Activated naive CD4-positive, alpha-beta T cell treated with anti-CD3 and anti-CD28 coated beads, Interleukin-2, amount 10 ng/mL, durations not matched to agents 7 days and 5 days (primary cell): ENCODE data around the gene DRGX.

Experiments
- CTCF ChIA-PET: fragments of 350-600 bp; sonication (Branson Sonifier 250); formaldehyde crosslinking; loops from one replicate; lab custom pipeline; 2021; ENCODE audit warnings: antibody characterized with exemption; lab: Charles Lee
- DNase-seq: peaks from one replicate; pipeline ENCODE4 v3.0.0-alpha.2; 2020
- H3K27ac Mint-ChIP-seq: one replicate; pipeline ENCODE4 v1.8.0; 2021; ENCODE audit warnings: mild to moderate bottlenecking, moderate library complexity, mixed read lengths
- H3K27me3 Mint-ChIP-seq: one replicate; pipeline ENCODE4 v1.8.0; 2021; ENCODE audit warnings: mild to moderate bottlenecking, mixed read lengths
- H3K36me3 Mint-ChIP-seq: one replicate; pipeline ENCODE4 v1.8.0; 2021; ENCODE audit warnings: mixed read lengths
- H3K4me1 Mint-ChIP-seq: one replicate; pipeline ENCODE4 v1.8.0; 2021; ENCODE audit warnings: mixed read lengths
- H3K4me3 Mint-ChIP-seq: one replicate; pipeline ENCODE4 v1.8.0; 2021; ENCODE audit warnings: mild to moderate bottlenecking, moderate library complexity, mixed read lengths
- H3K9me3 Mint-ChIP-seq: one replicate; pipeline ENCODE4 v1.8.0; 2021; ENCODE audit warnings: mixed read lengths

The DRGX gene

GRCh38 chr10:49366460-49366859 lies 29.4 kb downstream of the DRGX start:
- Mint-ChIP-seq H3K4me1 (no peaks in the 10 kb centered on the region), H3K36me3 (no peaks in the 10 kb centered on the region), H3K4me3 (no peak overlapping the region), H3K27me3 (peaks cover 13% of the 10 kb centered on the region), H3K27ac (no peak overlapping the region), H3K9me3 (no peaks in the 10 kb centered on the region)
- DNase-seq = no peak
- CTCF ChIA-PET = no interaction called here

GRCh38 chr10:49365675-49366415 lies 30.0 kb downstream of the DRGX start:
- Mint-ChIP-seq H3K27ac (no peak overlapping the region), H3K9me3 (no peaks in the 10 kb centered on the region), H3K36me3 (no peaks in the 10 kb centered on the region), H3K4me1 (no peaks in the 10 kb centered on the region), H3K4me3 (no peak overlapping the region), H3K27me3 (peaks cover 13% of the 10 kb centered on the region)
- CTCF ChIA-PET = no interaction called here
- DNase-seq = no peak

GRCh38 chr10:49365275-49365674 lies 30.6 kb downstream of the DRGX start:
- no peak for DNase-seq
- no peak overlapping the region for H3K27ac Mint-ChIP-seq
- peaks cover 13% of the 10 kb centered on the region for H3K27me3 Mint-ChIP-seq
- no peaks in the 10 kb centered on the region for H3K9me3 Mint-ChIP-seq
- H3K36me3 Mint-ChIP-seq = no peaks in the 10 kb centered on the region
- CTCF ChIA-PET = no interaction called here
- H3K4me1 Mint-ChIP-seq = no peaks in the 10 kb centered on the region
- no peak overlapping the region for H3K4me3 Mint-ChIP-seq

GRCh38 chr10:49364747-49365146 lies 31.1 kb downstream of the DRGX start:
- no peak for DNase-seq
- Mint-ChIP-seq H3K27ac (no peak overlapping the region), H3K4me1 (no peaks in the 10 kb centered on the region), H3K36me3 (no peaks in the 10 kb centered on the region), H3K27me3 (peaks cover 13% of the 10 kb centered on the region), H3K9me3 (no peaks in the 10 kb centered on the region), H3K4me3 (no peak overlapping the region)
- CTCF ChIA-PET = no interaction called here

- Mint-ChIP-seq H3K4me1 (no peaks in the 10 kb centered on the region), H3K9me3 (no peaks in the 10 kb centered on the region), H3K36me3 (no peaks in the 10 kb centered on the region), H3K4me3 (no peak overlapping the region), H3K27me3 (peaks cover 13% of the 10 kb centered on the region), H3K27ac (no peak overlapping the region)
- CTCF ChIA-PET = no interaction called here
- DNase-seq = no peak
Measured at GRCh38 chr10:49364051-49364450, 31.8 kb downstream of the DRGX start.

GRCh38 chr10:49363309-49364031 lies 32.4 kb downstream of the DRGX start:
- CTCF ChIA-PET = no interaction called here
- H3K4me3 Mint-ChIP-seq = no peak overlapping the region
- no peak for DNase-seq
- H3K4me1 Mint-ChIP-seq = no peaks in the 10 kb centered on the region
- no peak overlapping the region for H3K27ac Mint-ChIP-seq
- peaks cover 13% of the 10 kb centered on the region for H3K27me3 Mint-ChIP-seq
- H3K36me3 Mint-ChIP-seq = no peaks in the 10 kb centered on the region
- no peaks in the 10 kb centered on the region for H3K9me3 Mint-ChIP-seq

GRCh38 chr10:49362596-49363260 lies 33.2 kb downstream of the DRGX start:
- Mint-ChIP-seq H3K9me3 (no peaks in the 10 kb centered on the region), H3K36me3 (no peaks in the 10 kb centered on the region), H3K27ac (no peak overlapping the region), H3K27me3 (peaks cover 13% of the 10 kb centered on the region), H3K4me3 (no peak overlapping the region), H3K4me1 (no peaks in the 10 kb centered on the region)
- CTCF ChIA-PET = no interaction called here
- DNase-seq = no peak

GRCh38 chr10:49361735-49362568 lies 33.9 kb downstream of the DRGX start:
- Mint-ChIP-seq H3K27ac (no peak overlapping the region), H3K4me3 (no peak overlapping the region), H3K9me3 (no peaks in the 10 kb centered on the region), H3K4me1 (no peaks in the 10 kb centered on the region), H3K27me3 (peaks cover 13% of the 10 kb centered on the region), H3K36me3 (no peaks in the 10 kb centered on the region)
- CTCF ChIA-PET = no interaction called here
- no peak for DNase-seq

GRCh38 chr10:49361178-49361554 lies 34.7 kb downstream of the DRGX start:
- H3K9me3 Mint-ChIP-seq = no peaks in the 10 kb centered on the region
- CTCF ChIA-PET = no interaction called here
- no peaks in the 10 kb centered on the region for H3K36me3 Mint-ChIP-seq
- H3K27me3 Mint-ChIP-seq = peaks cover 13% of the 10 kb centered on the region
- H3K4me3 Mint-ChIP-seq = no peak overlapping the region
- H3K27ac Mint-ChIP-seq = no peak overlapping the region
- no peaks in the 10 kb centered on the region for H3K4me1 Mint-ChIP-seq
- no peak for DNase-seq

- Mint-ChIP-seq H3K27ac (no peak overlapping the region), H3K27me3 (peaks cover 14% of the 10 kb centered on the region), H3K9me3 (no peaks in the 10 kb centered on the region), H3K36me3 (no peaks in the 10 kb centered on the region), H3K4me3 (no peak overlapping the region), H3K4me1 (no peaks in the 10 kb centered on the region)
- no peak for DNase-seq
- CTCF ChIA-PET = no interaction called here
Measured at GRCh38 chr10:49360271-49361177, 35.4 kb downstream of the DRGX start.

- no peak overlapping the region for H3K27ac Mint-ChIP-seq
- CTCF ChIA-PET = no interaction called here
- no peaks in the 10 kb centered on the region for H3K36me3 Mint-ChIP-seq
Measured at GRCh38 chr10:49359349-49360270, 36.3 kb downstream of the DRGX start.

GRCh38 chr10:49357910-49358309 lies 38.0 kb downstream of the DRGX start:
- Mint-ChIP-seq H3K27ac (no peak overlapping the region), H3K27me3 (peaks cover 10% of the 10 kb centered on the region), H3K4me1 (no peaks in the 10 kb centered on the region), H3K9me3 (no peaks in the 10 kb centered on the region), H3K36me3 (no peaks in the 10 kb centered on the region), H3K4me3 (no peak overlapping the region)
- DNase-seq = no peak
- CTCF ChIA-PET = no interaction called here

More at GRCh38 chr10:49359349-49360270, 36.3 kb downstream of the DRGX start:
- peaks cover 10% of the 10 kb centered on the region for H3K27me3 Mint-ChIP-seq
- DNase-seq = no peak
- no peaks in the 10 kb centered on the region for H3K4me1 Mint-ChIP-seq
- H3K9me3 Mint-ChIP-seq = no peaks in the 10 kb centered on the region
- H3K4me3 Mint-ChIP-seq = no peak overlapping the region
